Esophagus squamous epithelium (tissue), 4 donors: Measurements from ENCODE around the gene ZBTB48.

Experiments used
- POLR2A ChIP-seq, 4 donors: fragments of 450-650 bp; IDR thresholded peaks; one replicate each; pipeline ENCODE4 v1.6.1; 2017; ENCODE audit warnings: antibody characterized with exemption in 4 of 4, mild to moderate bottlenecking in 4 of 4, moderate library complexity in 3 of 4
- TF ChIP-seq, protein P1 (sequence below), 6 experiments: fragments of 450-650 bp in 4 of 6; fragments of 200-600 bp in 2 of 6; sonication (generic) in 2 of 6; IDR thresholded peaks; one replicate each; pipeline ENCODE4 v1.5.1; 2016 to 2019; ENCODE audit warnings: antibody characterized with exemption in 6 of 6, mild to moderate bottlenecking in 4 of 6, moderate library complexity in 4 of 6

DNA sequence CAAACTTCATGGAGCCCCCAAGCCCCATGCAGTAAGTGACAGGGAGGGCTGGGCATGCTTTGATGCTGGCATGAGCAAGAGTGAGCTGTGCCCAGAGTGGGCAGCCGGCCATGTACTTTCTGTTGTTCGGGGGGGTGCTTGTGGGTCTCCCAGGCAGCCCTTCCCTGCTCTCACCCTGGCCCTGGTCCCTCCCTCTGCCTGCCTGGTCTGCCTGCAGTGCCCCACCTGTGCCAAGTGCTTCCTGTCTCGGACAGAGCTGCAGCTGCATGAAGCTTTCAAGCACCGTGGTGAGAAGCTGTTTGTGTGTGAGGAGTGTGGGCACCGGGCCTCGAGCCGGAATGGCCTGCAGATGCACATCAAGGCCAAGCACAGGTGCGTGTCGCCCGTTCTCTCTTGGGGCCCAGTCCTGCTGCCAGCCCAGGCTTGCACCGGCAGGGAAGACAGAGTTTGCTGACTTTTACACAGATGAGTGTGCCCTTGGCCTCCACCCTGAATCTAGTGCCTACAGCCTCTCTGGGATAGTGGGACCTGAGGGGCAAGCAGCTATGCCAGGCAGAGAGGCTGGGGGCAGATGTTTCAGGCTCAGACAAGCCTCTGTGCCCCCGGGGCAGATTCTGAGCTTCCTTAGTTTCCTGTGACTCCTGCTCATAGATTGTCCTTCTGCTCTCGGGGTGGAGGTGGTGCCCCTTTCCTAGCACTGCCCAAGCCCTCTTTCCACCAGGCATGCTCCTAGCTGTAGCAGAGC, 7.6 kb downstream of the ZBTB48 start:
- TF ChIP-seq, protein P1, sequence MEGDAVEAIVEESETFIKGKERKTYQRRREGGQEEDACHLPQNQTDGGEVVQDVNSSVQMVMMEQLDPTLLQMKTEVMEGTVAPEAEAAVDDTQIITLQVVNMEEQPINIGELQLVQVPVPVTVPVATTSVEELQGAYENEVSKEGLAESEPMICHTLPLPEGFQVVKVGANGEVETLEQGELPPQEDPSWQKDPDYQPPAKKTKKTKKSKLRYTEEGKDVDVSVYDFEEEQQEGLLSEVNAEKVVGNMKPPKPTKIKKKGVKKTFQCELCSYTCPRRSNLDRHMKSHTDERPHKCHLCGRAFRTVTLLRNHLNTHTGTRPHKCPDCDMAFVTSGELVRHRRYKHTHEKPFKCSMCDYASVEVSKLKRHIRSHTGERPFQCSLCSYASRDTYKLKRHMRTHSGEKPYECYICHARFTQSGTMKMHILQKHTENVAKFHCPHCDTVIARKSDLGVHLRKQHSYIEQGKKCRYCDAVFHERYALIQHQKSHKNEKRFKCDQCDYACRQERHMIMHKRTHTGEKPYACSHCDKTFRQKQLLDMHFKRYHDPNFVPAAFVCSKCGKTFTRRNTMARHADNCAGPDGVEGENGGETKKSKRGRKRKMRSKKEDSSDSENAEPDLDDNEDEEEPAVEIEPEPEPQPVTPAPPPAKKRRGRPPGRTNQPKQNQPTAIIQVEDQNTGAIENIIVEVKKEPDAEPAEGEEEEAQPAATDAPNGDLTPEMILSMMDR (IDR thresholded peaks at IDR 0.05) = peak in 1 of 6 experiments; percentile 2
- TF ChIP-seq POLR2A (IDR thresholded peaks at IDR 0.05) = no peak
